Ishikawa (cell line): Measurements from ENCODE around the gene COL12A1.

Experiments used
- CEBPB ChIP-seq: IDR thresholded peaks from 2 replicates; pipeline ENCODE4 v1.6.1; 2012
- RAD21 ChIP-seq: IDR thresholded peaks from 2 replicates; pipeline ENCODE4 v1.6.1; 2012; ENCODE audit warnings: low read depth
- REST ChIP-seq: IDR thresholded peaks from 2 replicates; pipeline ENCODE4 v1.6.1; 2012; ENCODE audit warnings: low read depth, mild to moderate bottlenecking
- TAF1 ChIP-seq: IDR thresholded peaks from 2 replicates; pipeline ENCODE4 v1.6.1; 2012; ENCODE audit warnings: low read depth, mild to moderate bottlenecking
- YY1 ChIP-seq: IDR thresholded peaks from 2 replicates; pipeline ENCODE4 v1.6.1; 2012; ENCODE audit warnings: low read depth

- TF ChIP-seq CEBPB: no peak
- no peak for TF ChIP-seq YY1
- TF ChIP-seq RAD21: no peak
- no peak for TF ChIP-seq TAF1
- TF ChIP-seq REST: no peak
Observed at GRCh38 chr6:75049308-75049707, 156.5 kb downstream of the COL12A1 start.
